ENCODE measurements around the gene TP73.

TP73 gene

GRCh38 chr1:3731583-3732433, 79.5 kb downstream of the TP73 start:
- no peak for DNase-seq

GRCh38 chr1:3732434-3733093, 80.2 kb downstream of the TP73 start:
- DNase-seq = no peak

- no peak for DNase-seq
Observed at GRCh38 chr1:3733094-3733882, 81.0 kb downstream of the TP73 start.

GRCh38 chr1:3733883-3734589, 81.7 kb downstream of the TP73 start:
- DNase-seq = no peak

- no peak for DNase-seq
Observed at GRCh38 chr1:3734602-3735001, 82.3 kb downstream of the TP73 start.

- no peak for DNase-seq
Observed at GRCh38 chr1:3735027-3735681, 82.8 kb downstream of the TP73 start.

GRCh38 chr1:3735688-3736087, 83.4 kb downstream of the TP73 start:
- no peak for DNase-seq

GRCh38 chr1:3736131-3736561, 83.8 kb downstream of the TP73 start:
- no peak for DNase-seq

GRCh38 chr1:3736708-3737107, 84.4 kb downstream of the TP73 start:
- no peak for DNase-seq

GRCh38 chr1:3738943-3739342, 86.6 kb downstream of the TP73 start:
- DNase-seq = no peak

GRCh38 chr1:3740042-3740441, 87.7 kb downstream of the TP73 start:
- no peak for DNase-seq

- DNase-seq = no peak
Observed at GRCh38 chr1:3740752-3741151, 88.4 kb downstream of the TP73 start.

- DNase-seq = no peak
Observed at GRCh38 chr1:3741566-3742438, 89.5 kb downstream of the TP73 start.

GRCh38 chr1:3742439-3743298, 90.4 kb downstream of the TP73 start:
- no peak for DNase-seq

- no peak for DNase-seq
Observed at GRCh38 chr1:3743421-3743820, 91.1 kb downstream of the TP73 start.

- no peak for DNase-seq
Observed at GRCh38 chr1:3743826-3744225, 91.5 kb downstream of the TP73 start.

- no peak for DNase-seq
Observed at GRCh38 chr1:3744646-3745045, 92.3 kb downstream of the TP73 start.

- DNase-seq = no peak
Observed at GRCh38 chr1:3745071-3745470, 92.8 kb downstream of the TP73 start.

GRCh38 chr1:3745590-3746381, 93.5 kb downstream of the TP73 start:
- no peak for DNase-seq
